Esophagus squamous epithelium (tissue), 4 donors: ENCODE results near the gene VPS16.

Experiments
- CTCF ChIP-seq, 6 experiments: fragments of 450-650 bp in 4 of 6; fragments of 200-600 bp in 2 of 6; sonication (generic) in 2 of 6; IDR thresholded peaks; one replicate each; pipeline ENCODE4 v1.5.1; 2016 to 2019; ENCODE audit warnings: antibody characterized with exemption in 6 of 6, mild to moderate bottlenecking in 4 of 6, moderate library complexity in 4 of 6
- POLR2A ChIP-seq, 4 donors: fragments of 450-650 bp; IDR thresholded peaks; one replicate each; pipeline ENCODE4 v1.6.1; 2017; ENCODE audit warnings: antibody characterized with exemption in 4 of 4, mild to moderate bottlenecking in 4 of 4, moderate library complexity in 3 of 4

- TF ChIP-seq POLR2A (IDR thresholded peaks at IDR 0.05), result no peak
- TF ChIP-seq CTCF (IDR thresholded peaks at IDR 0.05), result no peak
Measured at GRCh38 chr20:2795451-2795850, 45.1 kb upstream of the VPS16 start.
